GM21619 (cell line): Measurements from ENCODE around the gene TRNP1.
A peak's percentile ranks its signal among the peaks of the same experiment; 100 is the strongest.
"Not testable (repeated sequence)": the region's sequence is repeated elsewhere in the genome, so short reads cannot be mapped to it uniquely, and the experiment has no call there.

Experiments used
- ATAC-seq: cut with Tn5 transposase; IDR thresholded peaks from one replicate; pipeline ENCODE4 v1.9.1; 2021; ENCODE audit not compliant: unreplicated experiment

Gene TRNP1

GRCh38 chr1:26993237-26994019 lies at the start of gene TRNP1:
TRNP1 (plus strand) TSS chr1:26993692; CDS start chr1:26993787, 95 bp downstream.
- peak; percentile 44 for ATAC-seq

- ATAC-seq = no peak
Observed at GRCh38 chr1:26945138-26945537, 48.4 kb upstream of the TRNP1 start.

GRCh38 chr1:26945728-26946127 lies 47.8 kb upstream of the TRNP1 start:
- no peak for ATAC-seq

- no peak for ATAC-seq
Observed at GRCh38 chr1:26946270-26946669, 47.2 kb upstream of the TRNP1 start.

- not testable (repeated sequence) for ATAC-seq
Observed at GRCh38 chr1:26948725-26949057, 44.8 kb upstream of the TRNP1 start.

GRCh38 chr1:26949266-26949925 lies 44.1 kb upstream of the TRNP1 start:
- ATAC-seq = no peak

GRCh38 chr1:26949926-26950319 lies 43.6 kb upstream of the TRNP1 start:
- no peak for ATAC-seq

- ATAC-seq = no peak
Observed at GRCh38 chr1:26950602-26951001, 42.9 kb upstream of the TRNP1 start.

- no peak for ATAC-seq
Observed at GRCh38 chr1:26951216-26951615, 42.3 kb upstream of the TRNP1 start.

GRCh38 chr1:26951821-26952497 lies 41.5 kb upstream of the TRNP1 start:
- no peak for ATAC-seq

GRCh38 chr1:26953374-26953773 lies 40.1 kb upstream of the TRNP1 start:
- ATAC-seq = no peak

- no peak for ATAC-seq
Observed at GRCh38 chr1:26956321-26956720, 37.2 kb upstream of the TRNP1 start.

GRCh38 chr1:26957306-26957705 lies 36.2 kb upstream of the TRNP1 start:
- no peak for ATAC-seq

GRCh38 chr1:26959270-26959669 lies 34.2 kb upstream of the TRNP1 start:
- no peak for ATAC-seq

GRCh38 chr1:26959722-26960624 lies 33.5 kb upstream of the TRNP1 start, which contains the start of gene KDF1:
KDF1 (minus strand) TSS chr1:26960468; CDS start chr1:26952380, 8,088 bp downstream.
- ATAC-seq = no peak

- no peak for ATAC-seq
Observed at GRCh38 chr1:26960625-26960966, 32.9 kb upstream of the TRNP1 start.

GRCh38 chr1:26961826-26962225 lies 31.7 kb upstream of the TRNP1 start:
- no peak for ATAC-seq

- no peak for ATAC-seq
Observed at GRCh38 chr1:26965213-26965612, 28.3 kb upstream of the TRNP1 start.

- no peak for ATAC-seq
Observed at GRCh38 chr1:26965628-26966027, 27.9 kb upstream of the TRNP1 start.

GRCh38 chr1:26970810-26971209 lies 22.7 kb upstream of the TRNP1 start:
- no peak for ATAC-seq

GRCh38 chr1:26971590-26971989 lies 21.9 kb upstream of the TRNP1 start:
- no peak for ATAC-seq
